ENCODE data around the gene SMAD6.

The SMAD6 gene

GRCh38 chr15:66737243-66738010 is 35.4 kb downstream of the SMAD6 start:
- Histone ChIP-seq H3K4me1 (ENCODE audit: control insufficient read depth, low read length) (no peaks in the 10 kb centered on the region), H3K27ac (ENCODE audit: low read depth, low read length) (no peak overlapping the region), H3K36me3 (ENCODE audit: control insufficient read depth, low read length) (no peaks in the 10 kb centered on the region), H3K27me3 (ENCODE audit: control insufficient read depth, low read length) (no peaks in the 10 kb centered on the region), H3K79me2 (ENCODE audit: control insufficient read depth, low read length) (no peaks in the 10 kb centered on the region), H3K4me2 (ENCODE audit: low read length) (no peak overlapping the region), H3K9me3 (ENCODE audit: control insufficient read depth, insufficient read depth, low read length) (no peaks in the 10 kb centered on the region), H3K4me3 (ENCODE audit: low read length) (no peak overlapping the region), H3K9me2 (replicated peaks; ENCODE audit: control insufficient read depth, low read length) (no peaks in the 10 kb centered on the region), H4K20me1 (ENCODE audit: control insufficient read depth, insufficient read depth, low read depth, low read length) (no peaks in the 10 kb centered on the region), H3F3A (ENCODE audit: control insufficient read depth, insufficient read depth) (no peaks in the 10 kb centered on the region)
- no peak for TF ChIP-seq EZH2phosphoT487 (IDR thresholded peaks at IDR 0.05; ENCODE audit: borderline replicate concordance, low read length)
- no peak for TF ChIP-seq CTCF (IDR thresholded peaks at IDR 0.05; ENCODE audit: low read depth, low read length, poor library complexity, severe bottlenecking)

GRCh38 chr15:66738116-66738515 is 36.1 kb downstream of the SMAD6 start:
- TF ChIP-seq EZH2phosphoT487 (IDR thresholded peaks at IDR 0.05; ENCODE audit: borderline replicate concordance, low read length) (no peak), CTCF (IDR thresholded peaks at IDR 0.05; ENCODE audit: low read depth, low read length, poor library complexity, severe bottlenecking) (no peak)

DNA sequence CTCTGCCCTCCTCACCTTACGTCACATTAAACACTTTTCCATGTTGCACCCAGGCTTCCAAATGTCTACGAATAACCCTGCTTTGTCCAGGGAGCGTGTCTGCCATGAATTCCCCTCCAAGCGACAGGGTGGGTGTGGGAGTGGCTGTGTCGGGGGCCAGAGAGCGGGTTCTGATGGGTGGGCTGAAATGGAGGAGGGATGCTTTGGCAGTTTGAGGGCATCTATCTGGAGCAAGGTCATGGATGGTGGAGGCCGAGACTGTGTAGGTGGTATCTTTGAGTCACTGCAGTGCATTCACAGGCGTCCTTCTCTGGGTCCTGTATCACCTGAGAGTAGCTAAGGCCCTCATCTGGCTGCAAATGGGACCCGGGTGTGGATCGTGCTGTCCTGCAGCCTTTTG is 36.6 kb downstream of the SMAD6 start:
- Histone ChIP-seq H3K4me3 (ENCODE audit: low read length) (no peak overlapping the region), H3K9me2 (replicated peaks; ENCODE audit: control insufficient read depth, low read length) (no peaks in the 10 kb centered on the region), H3K27ac (ENCODE audit: low read depth, low read length) (no peak overlapping the region), H3K4me2 (ENCODE audit: low read length) (no peak overlapping the region), H4K20me1 (ENCODE audit: control insufficient read depth, insufficient read depth, low read depth, low read length) (no peaks in the 10 kb centered on the region), H3K79me2 (ENCODE audit: control insufficient read depth, low read length) (no peaks in the 10 kb centered on the region), H3K27me3 (ENCODE audit: control insufficient read depth, low read length) (no peaks in the 10 kb centered on the region), H3F3A (ENCODE audit: control insufficient read depth, insufficient read depth) (no peaks in the 10 kb centered on the region), H3K36me3 (ENCODE audit: control insufficient read depth, low read length) (no peaks in the 10 kb centered on the region), H3K4me1 (ENCODE audit: control insufficient read depth, low read length) (no peaks in the 10 kb centered on the region), H3K9me3 (ENCODE audit: control insufficient read depth, insufficient read depth, low read length) (no peaks in the 10 kb centered on the region)
- TF ChIP-seq CTCF (IDR thresholded peaks at IDR 0.05; ENCODE audit: low read depth, low read length, poor library complexity, severe bottlenecking) = no peak
- TF ChIP-seq EZH2phosphoT487 (IDR thresholded peaks at IDR 0.05; ENCODE audit: borderline replicate concordance, low read length) = no peak

More at GRCh38 chr15:66738116-66738515, 36.1 kb downstream of the SMAD6 start:
- Histone ChIP-seq H3K4me2 (ENCODE audit: low read length) (no peak overlapping the region), H4K20me1 (ENCODE audit: control insufficient read depth, insufficient read depth, low read depth, low read length) (no peaks in the 10 kb centered on the region), H3K27me3 (ENCODE audit: control insufficient read depth, low read length) (no peaks in the 10 kb centered on the region), H3K36me3 (ENCODE audit: control insufficient read depth, low read length) (no peaks in the 10 kb centered on the region), H3K4me3 (ENCODE audit: low read length) (no peak overlapping the region), H3K79me2 (ENCODE audit: control insufficient read depth, low read length) (no peaks in the 10 kb centered on the region), H3K9me2 (replicated peaks; ENCODE audit: control insufficient read depth, low read length) (no peaks in the 10 kb centered on the region), H3K27ac (ENCODE audit: low read depth, low read length) (no peak overlapping the region), H3K4me1 (ENCODE audit: control insufficient read depth, low read length) (no peaks in the 10 kb centered on the region), H3F3A (ENCODE audit: control insufficient read depth, insufficient read depth) (no peaks in the 10 kb centered on the region), H3K9me3 (ENCODE audit: control insufficient read depth, insufficient read depth, low read length) (no peaks in the 10 kb centered on the region)

Data from DOHH2 (cell line).